HEK293 (cell line): ENCODE data around the gene LAMB1.

Experiments
- CTCF ChIA-PET: fragments of 350-600 bp; formaldehyde crosslinking; extraction: SDS; loops from one replicate; lab custom pipeline; 2021; ENCODE audit warnings: antibody characterized with exemption; lab: Yijun Ruan, JAX
- POLR2A ChIA-PET: fragments of 300-600 bp; formaldehyde crosslinking; extraction: SDS; loops from one replicate; lab custom pipeline; 2020; ENCODE audit warnings: antibody characterized with exemption, inconsistent platforms; lab: Yijun Ruan, JAX
- H3K27ac ChIP-seq: fragments of 200-500 bp; sonication (Bioruptor generic); 2 replicates; pipeline ENCODE4 v1.5.1; 2014; ENCODE audit warnings: low read depth, low read length, control low read depth, inconsistent platforms; ENCODE audit errors: extremely low read depth
- H3K36me3 ChIP-seq, 2 experiments: fragments of 200-500 bp in 1 of 2; sonication (Bioruptor generic) in 1 of 2; 1 replicate in 1 of 2; 2 replicates in 1 of 2; pipeline ENCODE4 v1.5.1; 2014 to 2017; ENCODE audit warnings: inconsistent platforms in 2 of 2, low read length in 2 of 2; ENCODE audit not compliant: control insufficient read depth in 2 of 2, insufficient read depth in 1 of 2
- H3K4me1 ChIP-seq: fragments of 200-500 bp; sonication (Bioruptor generic); 2 replicates; pipeline ENCODE4 v1.5.1; 2014; ENCODE audit warnings: mild to moderate bottlenecking, low read length, inconsistent platforms; ENCODE audit not compliant: control insufficient read depth, insufficient read depth
- H3K4me3 ChIP-seq: 2 replicates; pipeline ENCODE4 v1.5.1; 2011; ENCODE audit warnings: low read depth, mild to moderate bottlenecking, control low read depth, low read length, moderate library complexity
- H3K9me3 ChIP-seq: fragments of 200-500 bp; sonication (Bioruptor generic); 2 replicates; pipeline ENCODE4 v1.5.1; 2014; ENCODE audit warnings: low read depth, low read length, inconsistent platforms; ENCODE audit not compliant: control insufficient read depth, insufficient read depth
- EGR2 ChIP-seq: fragments of 450-650 bp; formaldehyde crosslinking; IDR thresholded peaks from 2 replicates; pipeline ENCODE4 v1.5.1; 2016; ENCODE audit warnings: low read depth, missing biosample characterization, missing genetic modification characterization
- HOXA7 ChIP-seq: sonication (generic); formaldehyde crosslinking; IDR thresholded peaks from 2 replicates; pipeline ENCODE4 v1.8.1; 2022; ENCODE audit warnings: missing genetic modification reagents, borderline replicate concordance
- IKZF3 ChIP-seq: fragments of 450-650 bp; IDR thresholded peaks from 2 replicates; pipeline ENCODE4 v1.5.0; 2018; ENCODE audit warnings: missing biosample characterization, mild to moderate bottlenecking, missing genetic modification characterization, moderate library complexity
- PRDM4 ChIP-seq: fragments of 450-650 bp; formaldehyde crosslinking; IDR thresholded peaks from 2 replicates; pipeline ENCODE4 v1.5.1; 2017; ENCODE audit warnings: missing biosample characterization, missing genetic modification characterization
- SP7 ChIP-seq: fragments of 450-650 bp; formaldehyde crosslinking; IDR thresholded peaks from 2 replicates; pipeline ENCODE4 v1.5.1; 2016; ENCODE audit warnings: missing biosample characterization, missing genetic modification characterization
- ZBTB44 ChIP-seq: fragments of 450-650 bp; IDR thresholded peaks from 2 replicates; pipeline ENCODE4 v1.5.1; 2018; ENCODE audit warnings: missing biosample characterization, mild to moderate bottlenecking, missing genetic modification characterization
- ZBTB6 ChIP-seq: fragments of 450-650 bp; formaldehyde crosslinking; IDR thresholded peaks from 2 replicates; pipeline ENCODE4 v1.5.1; 2017; ENCODE audit warnings: missing biosample characterization, missing genetic modification characterization
- ZFHX2 ChIP-seq: fragments of 450-650 bp; formaldehyde crosslinking; conservative IDR thresholded peaks from 2 replicates; pipeline ENCODE4 v1.5.1; 2016; ENCODE audit warnings: missing biosample characterization, missing genetic modification characterization
- ZNF10 ChIP-seq: fragments of 450-650 bp; formaldehyde crosslinking; IDR thresholded peaks from 2 replicates; pipeline ENCODE4 v1.5.1; 2017; ENCODE audit warnings: missing biosample characterization, missing genetic modification characterization
- ZNF121 ChIP-seq: fragments of 450-650 bp; formaldehyde crosslinking; IDR thresholded peaks from 2 replicates; pipeline ENCODE4 v1.5.1; 2016; ENCODE audit warnings: missing biosample characterization, missing genetic modification characterization
- ZNF140 ChIP-seq: fragments of 450-650 bp; formaldehyde crosslinking; IDR thresholded peaks from 2 replicates; pipeline ENCODE4 v1.5.1; 2016; ENCODE audit warnings: missing biosample characterization, missing genetic modification characterization
- ZNF146 ChIP-seq: fragments of 450-650 bp; formaldehyde crosslinking; IDR thresholded peaks from 2 replicates; pipeline ENCODE4 v1.5.1; 2016; ENCODE audit warnings: missing biosample characterization, missing genetic modification characterization
- ZNF18 ChIP-seq: fragments of 450-650 bp; formaldehyde crosslinking; IDR thresholded peaks from 2 replicates; pipeline ENCODE4 v1.5.1; 2016; ENCODE audit warnings: missing biosample characterization, missing genetic modification characterization
- ZNF214 ChIP-seq: fragments of 450-650 bp; formaldehyde crosslinking; IDR thresholded peaks from 2 replicates; pipeline ENCODE4 v1.5.1; 2017; ENCODE audit warnings: missing biosample characterization, mild to moderate bottlenecking, missing genetic modification characterization, borderline replicate concordance
- ZNF23 ChIP-seq: fragments of 450-650 bp; formaldehyde crosslinking; IDR thresholded peaks from 2 replicates; pipeline ENCODE4 v1.5.1; 2016; ENCODE audit warnings: missing biosample characterization, missing genetic modification characterization, borderline replicate concordance
- ZNF510 ChIP-seq: fragments of 450-650 bp; formaldehyde crosslinking; IDR thresholded peaks from 2 replicates; pipeline ENCODE4 v1.5.1; 2018; ENCODE audit warnings: mild to moderate bottlenecking, missing genetic modification characterization, missing biosample characterization; ENCODE audit not compliant: insufficient replicate concordance
- ZNF529 ChIP-seq: fragments of 450-650 bp; formaldehyde crosslinking; IDR thresholded peaks from 2 replicates; pipeline ENCODE4 v1.5.1; 2017; ENCODE audit warnings: missing genetic modification characterization, missing biosample characterization; ENCODE audit not compliant: insufficient replicate concordance
- ZNF544 ChIP-seq: fragments of 450-650 bp; formaldehyde crosslinking; IDR thresholded peaks from 2 replicates; pipeline ENCODE4 v1.5.0; 2017; ENCODE audit warnings: missing biosample characterization, missing genetic modification characterization
- ZNF548 ChIP-seq: fragments of 450-650 bp; formaldehyde crosslinking; IDR thresholded peaks from 2 replicates; pipeline ENCODE4 v1.5.1; 2016; ENCODE audit warnings: missing biosample characterization, missing genetic modification characterization
- ZNF600 ChIP-seq: fragments of 450-650 bp; formaldehyde crosslinking; IDR thresholded peaks from 2 replicates; pipeline ENCODE4 v1.5.1; 2016; ENCODE audit warnings: missing biosample characterization, missing genetic modification characterization
- ZNF658 ChIP-seq: fragments of 450-650 bp; formaldehyde crosslinking; IDR thresholded peaks from 2 replicates; pipeline ENCODE4; 2016; ENCODE audit warnings: missing biosample characterization, missing genetic modification characterization
- ZNF664 ChIP-seq: fragments of 450-650 bp; formaldehyde crosslinking; IDR thresholded peaks from 2 replicates; pipeline ENCODE4 v1.5.1; 2016; ENCODE audit warnings: missing biosample characterization, missing genetic modification characterization
- ZNF792 ChIP-seq: fragments of 450-650 bp; formaldehyde crosslinking; IDR thresholded peaks from 2 replicates; pipeline ENCODE4 v1.5.1; 2016; ENCODE audit warnings: missing biosample characterization, missing genetic modification characterization
- ZSCAN30 ChIP-seq: fragments of 450-650 bp; IDR thresholded peaks from 2 replicates; pipeline ENCODE4 v1.5.1; 2018; ENCODE audit warnings: missing biosample characterization, mild to moderate bottlenecking, missing genetic modification characterization, moderate library complexity

Gene LAMB1

GRCh38 chr7:107993891-107994291 is 9.1 kb downstream of the LAMB1 start:
- peaks cover 6 to 21% of the 10 kb centered on the region in 2 experiments for H3K36me3 ChIP-seq
- H3K9me3 ChIP-seq = no peaks in the 10 kb centered on the region
- CTCF ChIA-PET = no interaction called here

GRCh38 chr7:107989618-107990373 is 13.2 kb downstream of the LAMB1 start:
- ChIA-PET POLR2A (no interaction called here), CTCF (interaction anchor here (0.9 to 1.9 kb wide), 2 partner anchors 27 to 36 kb away, joined by 5 to 6 read pairs; no protein-coding TSS in a partner anchor)
- H3K9me3 ChIP-seq = no peaks in the 10 kb centered on the region
- H3K4me3 ChIP-seq = no peak overlapping the region
- no peak overlapping the region for H3K27ac ChIP-seq
- peaks cover under 1% of the 10 kb centered on the region; the same call in 1 of the 2 replicates for H3K4me1 ChIP-seq
- H3K36me3 ChIP-seq = peaks cover 27 to 42% of the 10 kb centered on the region in 2 experiments
- TF ChIP-seq ZNF658 (tag by site-specific recombination) (no peak), ZNF544 (no peak), ZBTB6 (tag by site-specific recombination) (no peak), ZNF600 (tag by site-specific recombination) (0 out of 2 replicates have a peak, but pooled peaks have one; percentile 40), SP7 (no peak), ZNF121 (tag by site-specific recombination) (peak; percentile 74; the same call in 1 of the 2 replicates), HOXA7 (CRISPR knock-in tag) (no peak), ZBTB44 (tag by site-specific recombination) (no peak)

More at GRCh38 chr7:107993891-107994291, 9.1 kb downstream of the LAMB1 start:
- peak; percentile 97 for TF ChIP-seq ZFHX2 (tag by site-specific recombination)
- peak; percentile 95 for TF ChIP-seq SP7
- no peak for TF ChIP-seq ZNF664 (tag by site-specific recombination)
- TF ChIP-seq EGR2 = peak; percentile 96
- Histone ChIP-seq H3K27ac (no peak overlapping the region), H3K4me3 (no peak overlapping the region), H3K4me1 (peaks cover 26% of the 10 kb centered on the region)
- POLR2A ChIA-PET = no interaction called here

GRCh38 chr7:107982918-107983389 is 20.0 kb downstream of the LAMB1 start:
- CTCF ChIA-PET = interaction anchor here (0.6 to 1.4 kb wide), 5 partner anchors 16 to 121 kb away, joined by 3 to 4 read pairs (median 3); no protein-coding TSS in a partner anchor
- Histone ChIP-seq H3K36me3 (peaks cover 25 to 34% of the 10 kb centered on the region in 2 experiments), H3K4me1 (no peaks in the 10 kb centered on the region), H3K27ac (no peak overlapping the region), H3K4me3 (no peak overlapping the region), H3K9me3 (no peaks in the 10 kb centered on the region)
- POLR2A ChIA-PET = interaction anchor here (0.6 kb wide), 1 partner anchor 28 kb away, joined by 3 read pairs; no protein-coding TSS in a partner anchor
- TF ChIP-seq ZNF214 (tag by site-specific recombination) (no peak), HOXA7 (CRISPR knock-in tag) (no peak), ZNF664 (tag by site-specific recombination) (no peak), PRDM4 (tag by site-specific recombination) (no peak), ZNF510 (tag by site-specific recombination) (no peak), IKZF3 (tag by site-specific recombination) (no peak), ZNF792 (tag by site-specific recombination) (no peak), ZNF10 (tag by site-specific recombination) (no peak), ZNF18 (tag by site-specific recombination) (no peak), ZNF548 (tag by site-specific recombination) (no peak), ZNF146 (tag by site-specific recombination) (no peak), ZNF529 (tag by site-specific recombination) (no peak), ZNF140 (tag by site-specific recombination) (no peak), ZNF23 (tag by site-specific recombination) (no peak), ZSCAN30 (no peak)
